GM23338 (cell line): ENCODE measurements around the gene KCNC2.

ENCODE experiments used
- CREB1 ChIP-seq: fragments of 250-450 bp; sonication (Bioruptor Pico); IDR thresholded peaks from 2 replicates; pipeline ENCODE4 v1.5.0; 2020; ENCODE audit warnings: low read depth, mild to moderate bottlenecking, moderate library complexity
- CTCF ChIP-seq, 2 experiments: fragments of 200-600 bp in 1 of 2; sonication (generic) in 1 of 2; conservative IDR thresholded peaks; 2 replicates each; pipeline versions ENCODE4 v1.5.1 to v1.6.1; 2016 to 2017; ENCODE audit warnings: antibody characterized with exemption in 2 of 2, low read depth in 2 of 2, mild to moderate bottlenecking in 2 of 2, moderate library complexity in 1 of 2
- EZH2 ChIP-seq: fragments of 200-600 bp; sonication (generic); IDR thresholded peaks from one replicate; pipeline ENCODE4 v1.8.0; 2017; ENCODE audit warnings: antibody characterized with exemption, mild to moderate bottlenecking, low read depth; ENCODE audit not compliant: unreplicated experiment
- EZH2phosphoT487 ChIP-seq: fragments of 200-600 bp; sonication (generic); IDR thresholded peaks from one replicate; pipeline ENCODE4 v1.8.1; 2018; ENCODE audit warnings: antibody characterized with exemption; ENCODE audit not compliant: unreplicated experiment
- JUNB ChIP-seq: IDR thresholded peaks from one replicate; pipeline ENCODE4 v1.6.1; 2016; ENCODE audit warnings: antibody characterized with exemption; ENCODE audit not compliant: unreplicated experiment
- NANOG ChIP-seq: IDR thresholded peaks from 2 replicates; pipeline ENCODE4 v1.6.1; 2016; ENCODE audit warnings: antibody characterized with exemption, borderline replicate concordance
- POLR2AphosphoS5 ChIP-seq: IDR thresholded peaks from 2 replicates; pipeline ENCODE4 v1.6.1; 2016; ENCODE audit warnings: antibody characterized with exemption, low read depth
- REST ChIP-seq: IDR thresholded peaks from one replicate; pipeline ENCODE4 v1.6.1; 2018; ENCODE audit warnings: antibody characterized with exemption; ENCODE audit not compliant: unreplicated experiment
- ZNF114 ChIP-seq: fragments of 250-450 bp; sonication (Bioruptor Pico); IDR thresholded peaks from 2 replicates; pipeline ENCODE4 v1.5.0; 2020; ENCODE audit warnings: mild to moderate bottlenecking, moderate library complexity
- ZNF331 ChIP-seq: fragments of 250-450 bp; sonication (Bioruptor Pico); IDR thresholded peaks from 2 replicates; pipeline ENCODE4 v1.5.0; 2020; ENCODE audit warnings: low read depth, mild to moderate bottlenecking, moderate library complexity
- TF ChIP-seq, protein P1 (sequence below): IDR thresholded peaks from 2 replicates; pipeline ENCODE4 v1.6.1; 2016; ENCODE audit warnings: antibody characterized with exemption

GRCh38 chr12:75205558-75205957, 4.1 kb downstream of the KCNC2 start:
- no peak for TF ChIP-seq POLR2AphosphoS5
- no peak for TF ChIP-seq CTCF (conservative IDR thresholded peaks at IDR 0.05; ENCODE audit: low read depth in 2 of 2)
- no peak for TF ChIP-seq EZH2
- no peak for TF ChIP-seq JUNB
- no peak for TF ChIP-seq ZNF331 (CRISPR knock-in tag)
- TF ChIP-seq NANOG = no peak
- TF ChIP-seq REST = no peak
- no peak for TF ChIP-seq ZNF114 (CRISPR knock-in tag)
- TF ChIP-seq, protein P1, sequence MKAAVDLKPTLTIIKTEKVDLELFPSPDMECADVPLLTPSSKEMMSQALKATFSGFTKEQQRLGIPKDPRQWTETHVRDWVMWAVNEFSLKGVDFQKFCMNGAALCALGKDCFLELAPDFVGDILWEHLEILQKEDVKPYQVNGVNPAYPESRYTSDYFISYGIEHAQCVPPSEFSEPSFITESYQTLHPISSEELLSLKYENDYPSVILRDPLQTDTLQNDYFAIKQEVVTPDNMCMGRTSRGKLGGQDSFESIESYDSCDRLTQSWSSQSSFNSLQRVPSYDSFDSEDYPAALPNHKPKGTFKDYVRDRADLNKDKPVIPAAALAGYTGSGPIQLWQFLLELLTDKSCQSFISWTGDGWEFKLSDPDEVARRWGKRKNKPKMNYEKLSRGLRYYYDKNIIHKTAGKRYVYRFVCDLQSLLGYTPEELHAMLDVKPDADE = no peak
- TF ChIP-seq CREB1 = no peak
- no peak for TF ChIP-seq EZH2phosphoT487
